HG03064 (cell line): ENCODE data around the gene RSPH9.
A peak's percentile ranks its signal among the peaks of the same experiment; 100 is the strongest.
"Not testable (repeated sequence)": the region's sequence is repeated elsewhere in the genome, so short reads cannot be mapped to it uniquely, and the experiment has no call there.

ENCODE experiments used
- ATAC-seq: cut with Tn5 transposase; IDR thresholded peaks from one replicate; pipeline ENCODE4 v1.9.1; 2021; ENCODE audit warnings: low read depth; ENCODE audit not compliant: unreplicated experiment

Gene RSPH9

DNA sequence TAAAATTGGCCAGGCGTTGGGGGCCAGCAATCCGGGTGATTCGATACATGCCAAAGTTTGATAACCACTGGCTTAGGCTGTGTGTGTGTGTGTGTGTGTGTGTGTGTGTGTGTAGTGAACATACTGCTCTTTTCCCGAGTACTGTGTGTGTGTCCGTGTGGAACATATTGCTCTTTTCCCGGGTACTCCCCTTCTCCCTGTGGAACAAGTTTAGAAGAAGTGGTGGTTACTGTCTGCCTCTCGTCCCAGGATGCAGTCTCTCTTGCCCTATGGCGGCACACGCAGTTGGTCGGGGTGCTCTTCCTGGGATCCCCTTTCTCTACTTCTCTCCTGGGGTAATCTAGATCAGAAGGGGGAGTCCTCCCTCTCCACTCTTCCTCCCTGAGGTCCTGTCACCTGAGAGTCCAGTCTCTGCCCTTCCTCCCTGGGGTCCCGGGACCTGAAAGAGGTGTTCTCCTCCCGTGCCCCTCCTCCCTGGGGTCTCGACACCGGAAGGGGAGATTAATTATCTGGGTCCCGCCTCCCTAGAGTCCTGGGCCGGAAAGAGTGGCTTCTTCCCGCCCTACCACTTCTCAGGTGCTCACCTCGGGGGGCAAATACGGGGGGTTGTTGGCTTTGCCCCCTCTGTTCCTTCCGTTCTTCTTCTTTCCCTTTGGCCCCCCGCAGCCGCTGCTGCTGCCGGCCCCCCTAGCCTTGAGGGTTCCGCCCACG is 16.3 kb upstream of the RSPH9 start:
- no peak for ATAC-seq

DNA sequence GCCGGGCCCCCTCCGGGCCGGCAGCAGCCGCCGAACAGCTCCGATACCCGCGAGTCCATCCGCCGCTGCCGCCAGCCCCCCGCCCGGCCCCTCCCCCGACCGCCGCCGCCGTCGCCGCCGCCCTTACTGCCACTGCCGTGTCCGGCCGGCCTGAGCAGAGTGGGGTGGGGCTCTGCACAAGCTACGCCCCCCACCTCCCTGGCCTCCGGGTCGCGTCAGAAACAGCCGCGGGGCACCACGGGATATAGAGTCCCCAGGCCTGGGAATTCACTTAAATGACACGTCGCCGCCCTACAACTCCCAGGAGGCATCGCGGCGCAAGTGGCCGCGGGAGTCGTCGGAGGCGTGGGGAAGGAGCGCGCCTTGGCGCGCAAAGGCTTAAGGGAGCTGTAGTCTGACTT is 15.7 kb upstream of the RSPH9 start, which contains the start of gene GTPBP2:
GTPBP2 (minus strand) TSS at position 161 of the 401 bp plus-strand sequence; CDS start at position 59, 102 bp downstream.
- ATAC-seq, result peak; percentile 84

DNA sequence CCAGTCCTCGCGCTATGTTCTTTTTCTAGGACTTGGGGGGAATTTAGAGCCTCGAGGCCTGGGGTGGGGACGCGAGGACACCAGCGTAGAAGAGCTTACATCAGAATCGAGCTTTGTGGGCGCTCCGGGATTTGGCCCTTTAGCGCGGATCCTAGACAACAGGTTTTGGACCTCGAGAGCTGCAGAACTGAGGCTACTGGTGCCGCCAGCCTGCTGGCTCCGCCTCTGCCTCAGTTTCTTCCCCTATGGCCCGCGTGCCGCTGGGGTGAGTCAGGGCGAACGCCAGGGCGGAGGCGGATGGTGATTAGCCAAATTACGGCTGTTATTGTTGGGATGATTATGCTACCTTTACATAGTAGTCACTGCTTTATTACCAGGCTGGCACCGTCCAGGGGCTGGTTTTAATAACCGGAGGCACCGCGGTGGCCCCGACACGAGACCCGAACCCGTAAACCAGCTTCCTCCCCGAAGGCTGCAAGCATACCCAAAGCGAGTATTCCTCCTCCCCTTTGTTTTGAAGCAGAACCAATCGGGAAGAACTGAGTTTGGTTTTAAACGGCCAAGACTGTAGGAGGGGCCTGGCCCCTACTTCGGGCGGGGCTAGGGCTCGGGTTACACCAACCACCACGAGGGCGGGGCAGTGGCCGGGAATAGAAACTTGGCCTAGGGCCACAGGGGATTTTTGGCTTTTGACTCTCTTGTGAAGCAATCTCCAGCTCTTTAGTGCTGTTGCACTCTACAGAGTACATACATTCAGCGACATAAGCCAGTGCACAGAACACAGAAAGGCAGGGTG is 15.1 kb upstream of the RSPH9 start:
- peak; percentile 49 for ATAC-seq

DNA sequence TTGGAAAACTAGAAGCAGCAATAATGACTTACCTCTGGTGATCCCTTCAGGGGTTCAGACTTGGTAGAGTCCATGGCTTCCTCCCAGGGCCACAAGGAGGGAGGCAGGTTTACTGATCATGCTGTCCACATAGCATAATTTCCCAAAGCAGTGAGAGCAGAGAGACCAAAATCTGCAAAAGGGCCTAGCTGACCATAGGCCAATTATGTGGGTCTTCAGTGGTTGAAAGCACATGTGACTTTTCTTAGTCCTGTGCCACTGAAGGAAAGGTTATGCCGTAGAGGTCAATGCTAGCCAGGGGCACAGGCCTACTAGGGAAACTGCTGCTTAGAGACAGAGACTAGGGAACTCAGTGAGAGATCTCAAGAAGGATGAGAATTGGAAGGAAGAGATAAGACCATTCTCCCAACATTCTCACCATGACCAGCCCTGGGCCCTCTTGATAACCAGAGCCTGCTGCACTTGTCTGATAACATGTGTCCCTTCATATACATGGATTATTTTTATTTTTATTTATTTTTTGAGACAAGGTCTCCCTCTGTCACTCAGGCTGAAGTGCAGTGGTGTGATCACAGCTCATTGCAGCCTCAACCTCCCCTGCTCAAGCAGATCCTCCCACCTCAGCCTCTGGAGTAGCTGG is 13.7 kb upstream of the RSPH9 start:
- ATAC-seq, result no peak

- not testable (repeated sequence) for ATAC-seq
Measured at GRCh38 chr6:43633002-43633401, 11.8 kb upstream of the RSPH9 start.

GRCh38 chr6:43634702-43635303 is 10.0 kb upstream of the RSPH9 start:
- ATAC-seq, result no peak

DNA sequence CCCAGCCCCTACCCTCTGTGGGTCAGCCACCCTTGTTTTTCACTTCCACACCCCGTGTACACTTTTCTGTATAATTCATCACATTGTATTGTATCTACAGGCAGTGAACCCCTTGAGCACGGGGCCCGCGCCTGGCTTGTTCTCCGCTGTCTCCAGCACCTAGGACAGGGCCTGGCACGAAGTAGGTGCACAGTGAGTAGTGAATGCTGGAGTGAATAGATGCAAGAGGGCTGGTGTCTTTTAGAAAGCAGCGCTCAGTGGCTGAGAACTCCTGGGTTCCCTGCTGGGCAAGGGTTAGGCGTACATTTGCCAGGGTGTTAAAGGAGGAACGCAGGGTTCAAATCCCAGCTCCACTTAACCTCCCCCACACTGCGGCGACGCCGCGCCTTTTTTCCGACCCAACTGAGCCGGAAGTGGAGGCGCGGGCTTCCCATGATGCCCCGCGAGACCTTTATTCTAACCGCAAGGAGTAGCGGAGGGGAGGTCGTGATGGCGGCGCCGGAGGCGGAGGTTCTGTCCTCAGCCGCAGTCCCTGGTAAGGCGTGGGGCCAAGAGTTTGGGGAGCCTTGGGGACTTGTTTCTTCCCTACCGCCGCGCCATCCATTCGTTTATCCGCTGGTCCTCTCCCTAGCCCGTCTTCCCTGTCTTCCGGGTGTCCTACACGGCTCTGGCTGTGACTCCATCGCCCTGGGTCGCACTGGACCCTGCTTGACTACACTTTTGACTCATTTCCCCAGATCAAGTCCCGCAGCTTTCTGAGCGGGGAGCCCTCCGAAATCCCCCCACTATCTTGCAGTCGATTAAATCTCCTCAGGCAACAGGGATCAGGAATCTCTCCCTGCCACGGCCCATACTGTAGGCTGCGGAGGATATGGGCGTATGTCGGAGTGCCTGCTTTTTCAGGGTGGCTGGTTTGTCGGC is 9.2 kb upstream of the RSPH9 start, which contains the start of gene MAD2L1BP:
MAD2L1BP (plus strand) TSS at position 454 of the 921 bp plus-strand sequence; CDS start at position 490, 36 bp downstream.
- no peak for ATAC-seq

GRCh38 chr6:43636308-43636659 is 8.6 kb upstream of the RSPH9 start:
- ATAC-seq, result no peak

- no peak for ATAC-seq
Measured at GRCh38 chr6:43639984-43640800, 4.6 kb upstream of the RSPH9 start.

DNA sequence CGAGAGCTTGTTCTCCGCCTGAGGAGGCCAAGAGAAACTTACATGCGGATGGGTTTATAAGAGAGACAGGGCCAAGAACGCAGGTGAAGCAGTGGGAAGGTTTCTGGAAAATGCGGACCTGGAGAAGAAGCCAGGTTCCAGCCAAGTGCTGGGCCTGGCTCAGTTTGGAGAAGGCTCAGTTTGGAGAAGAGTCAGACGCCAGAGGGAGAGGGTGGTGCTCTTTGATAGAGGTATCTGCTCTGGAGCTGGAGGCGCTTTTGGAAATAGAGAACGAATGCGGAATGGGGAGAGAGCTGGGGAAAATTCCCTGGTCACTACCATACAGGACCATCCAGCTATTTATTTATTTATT is 753 bp downstream of the RSPH9 start:
- no peak for ATAC-seq

DNA sequence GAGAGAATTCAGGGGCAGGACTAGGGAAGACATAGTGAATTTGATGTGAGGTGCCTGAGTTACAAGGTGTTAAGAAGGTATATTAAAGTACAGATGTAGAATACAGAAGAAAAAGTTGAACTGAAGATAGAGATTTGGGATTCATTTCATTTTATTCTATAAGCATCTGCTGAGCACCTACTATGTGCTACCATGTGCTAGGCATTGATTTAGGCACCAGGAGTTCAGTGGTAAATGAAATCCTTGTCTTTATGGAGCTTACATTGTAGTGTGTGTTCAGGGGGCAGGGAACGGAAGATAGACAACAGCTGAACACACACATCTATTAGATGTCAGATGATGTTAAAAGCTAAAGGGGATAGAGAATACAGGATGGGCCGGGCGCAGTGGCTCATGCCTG is 2.8 kb downstream of the RSPH9 start:
- ATAC-seq, result no peak

- ATAC-seq, result no peak
Measured at GRCh38 chr6:43648248-43648647, 3.4 kb downstream of the RSPH9 start.

DNA sequence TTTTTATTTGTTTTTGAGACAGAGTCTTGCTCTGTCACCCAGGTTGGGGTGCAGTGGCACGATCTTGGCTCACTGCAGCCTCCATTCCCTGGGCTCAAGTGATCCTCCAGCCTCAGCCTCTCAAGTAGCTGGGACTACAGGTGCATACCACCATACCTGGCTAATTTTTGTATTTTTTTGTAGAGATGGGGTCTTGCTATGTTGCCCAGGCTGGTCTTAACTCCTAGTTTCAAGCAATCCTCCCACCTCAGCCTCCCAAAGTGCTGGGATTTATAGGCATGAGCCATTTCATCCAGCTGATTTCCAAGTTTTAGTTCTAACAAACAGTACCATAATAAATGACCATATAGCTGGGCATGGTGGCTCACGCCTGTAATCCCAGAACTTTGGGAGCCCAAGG is 8.0 kb downstream of the RSPH9 start:
- not testable (repeated sequence) for ATAC-seq

DNA sequence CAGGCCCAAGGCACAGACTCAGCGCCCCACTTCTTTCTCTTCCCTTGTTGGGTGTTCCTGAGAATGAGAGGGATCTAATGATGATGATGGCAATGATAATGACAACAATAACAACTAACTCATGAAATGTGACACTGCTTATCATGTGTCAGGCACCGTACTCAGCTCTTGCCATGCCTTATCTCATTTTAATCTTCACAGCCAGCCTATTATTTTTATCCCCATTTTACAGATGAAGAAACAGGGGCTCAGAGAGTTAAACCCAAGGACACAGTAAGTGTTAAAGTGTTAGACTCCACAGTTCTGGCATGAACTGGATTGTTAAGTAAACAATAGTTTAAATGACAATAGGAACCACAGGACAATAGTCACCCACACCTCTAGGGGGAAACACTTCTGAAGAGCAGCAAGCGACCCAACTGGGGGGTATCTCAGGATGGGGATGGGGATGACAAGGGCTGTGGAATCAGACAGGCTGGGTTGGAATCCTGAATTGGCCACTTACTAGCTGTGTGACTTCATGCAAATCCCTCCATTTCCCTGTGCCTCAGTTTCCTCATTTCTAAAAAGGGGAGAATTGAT is 12.5 kb downstream of the RSPH9 start:
- ATAC-seq, result no peak

DNA sequence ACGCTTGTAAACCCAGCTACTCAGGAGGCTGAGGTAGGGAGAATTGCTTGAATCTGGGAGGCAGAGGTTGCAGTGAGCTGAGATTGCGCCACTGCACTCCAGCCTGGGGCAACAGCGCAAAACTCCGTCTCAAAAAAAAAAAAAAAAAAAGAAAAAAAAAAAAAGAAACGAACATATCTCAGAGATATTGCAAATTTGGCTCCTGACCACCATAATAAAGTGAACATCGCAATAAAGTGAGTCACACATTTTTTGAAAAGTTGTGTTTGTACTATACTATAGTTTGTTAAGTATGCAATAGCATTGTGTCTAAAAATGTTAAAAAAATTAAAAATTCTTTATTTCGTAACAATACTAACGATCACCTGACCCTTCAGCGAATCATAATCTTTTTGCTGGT is 13.3 kb downstream of the RSPH9 start:
- no peak for ATAC-seq

DNA sequence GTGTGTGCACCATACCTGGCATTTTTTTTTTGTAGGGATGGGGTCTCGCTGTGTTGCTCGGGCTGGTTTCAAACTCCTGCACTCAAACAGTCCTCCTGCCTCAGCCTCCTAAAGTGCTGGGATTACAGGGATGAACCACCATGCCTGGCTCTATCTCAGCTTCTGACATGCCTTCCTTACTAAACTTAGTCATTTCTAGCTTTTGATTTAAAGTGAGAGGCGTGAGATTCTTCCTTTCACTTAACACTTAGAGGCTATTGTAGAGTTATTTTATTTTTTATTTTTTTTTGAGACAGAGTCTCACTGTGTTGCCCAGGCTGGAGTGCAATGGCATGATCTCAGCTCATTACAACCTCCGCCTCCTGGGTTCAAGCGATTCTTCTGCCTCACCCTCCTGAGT is 18.1 kb downstream of the RSPH9 start:
- not testable (repeated sequence) for ATAC-seq

- no peak for ATAC-seq
Measured at GRCh38 chr6:43665376-43665775, 20.5 kb downstream of the RSPH9 start.

GRCh38 chr6:43666196-43666920 is 21.5 kb downstream of the RSPH9 start:
- ATAC-seq, result no peak
